Fibroblast of pulmonary artery (primary cell): ENCODE data around the gene ABCD1.
A peak's percentile ranks its signal among the peaks of the same experiment; 100 is the strongest.

Source experiments
- DNase-seq: peaks from one replicate; pipeline ENCODE4 v3.0.0-alpha.2; 2010; ENCODE audit warnings: low read depth
- H3K4me3 ChIP-seq: replicated peaks from 2 replicates; pipeline ENCODE4 v1.5.1; 2011; ENCODE audit warnings: low read depth, mild to moderate bottlenecking, control low read depth, low read length, moderate library complexity
- TF ChIP-seq, protein P1 (sequence below): IDR thresholded peaks from 2 replicates; pipeline ENCODE4 v1.5.1; 2011; ENCODE audit warnings: mild to moderate bottlenecking, control low read depth, low read length, inconsistent platforms; ENCODE audit errors: missing control alignments

The ABCD1 gene

DNA sequence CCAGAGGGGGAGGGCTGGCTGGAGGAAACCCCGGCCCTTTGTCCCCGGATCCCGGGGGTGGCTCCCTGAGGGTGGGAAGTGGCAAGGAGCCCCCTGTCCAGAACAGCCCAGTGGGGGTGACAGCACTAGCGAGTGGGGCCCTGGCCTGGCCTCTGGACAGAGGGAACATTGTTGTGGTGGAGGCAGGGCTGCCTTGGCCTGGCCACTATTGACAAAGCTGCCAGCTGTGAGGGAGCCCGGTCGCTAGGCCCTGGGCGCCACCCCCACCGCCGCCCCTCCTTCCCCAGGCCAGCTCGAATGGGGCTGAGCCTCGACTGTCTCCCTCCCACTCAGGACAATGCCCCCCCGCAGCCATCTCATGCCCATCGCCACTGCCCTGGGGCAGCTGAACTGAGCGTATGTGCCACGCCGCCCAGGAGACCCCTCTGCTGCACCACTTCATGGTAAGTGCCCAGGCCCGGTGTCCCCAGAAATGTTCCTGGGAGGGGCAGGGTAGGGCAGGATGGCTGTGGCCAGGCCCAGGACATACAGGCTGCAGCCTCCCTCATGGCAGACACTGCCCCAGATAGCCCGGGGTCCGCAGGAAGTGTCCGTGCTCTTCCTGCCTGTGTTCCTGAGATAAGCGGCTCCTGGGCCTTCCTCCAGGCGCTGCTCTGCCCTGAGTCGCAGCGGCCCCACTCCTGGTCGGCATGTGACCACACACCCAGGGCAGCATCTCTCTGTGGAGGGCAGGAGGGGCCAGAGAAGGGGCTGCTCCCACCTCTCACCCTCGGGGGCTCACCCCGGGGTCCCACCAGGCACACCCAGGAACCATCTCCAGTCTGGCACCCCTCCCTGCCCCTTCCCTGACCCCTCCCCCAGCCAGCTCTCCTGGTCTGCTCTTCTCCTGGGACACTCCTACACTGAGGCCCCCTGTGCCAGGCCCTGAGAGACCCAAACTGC lies 40.8 kb downstream of the ABCD1 start:
- peak; percentile 12 for DNase-seq
- TF ChIP-seq, protein P1, sequence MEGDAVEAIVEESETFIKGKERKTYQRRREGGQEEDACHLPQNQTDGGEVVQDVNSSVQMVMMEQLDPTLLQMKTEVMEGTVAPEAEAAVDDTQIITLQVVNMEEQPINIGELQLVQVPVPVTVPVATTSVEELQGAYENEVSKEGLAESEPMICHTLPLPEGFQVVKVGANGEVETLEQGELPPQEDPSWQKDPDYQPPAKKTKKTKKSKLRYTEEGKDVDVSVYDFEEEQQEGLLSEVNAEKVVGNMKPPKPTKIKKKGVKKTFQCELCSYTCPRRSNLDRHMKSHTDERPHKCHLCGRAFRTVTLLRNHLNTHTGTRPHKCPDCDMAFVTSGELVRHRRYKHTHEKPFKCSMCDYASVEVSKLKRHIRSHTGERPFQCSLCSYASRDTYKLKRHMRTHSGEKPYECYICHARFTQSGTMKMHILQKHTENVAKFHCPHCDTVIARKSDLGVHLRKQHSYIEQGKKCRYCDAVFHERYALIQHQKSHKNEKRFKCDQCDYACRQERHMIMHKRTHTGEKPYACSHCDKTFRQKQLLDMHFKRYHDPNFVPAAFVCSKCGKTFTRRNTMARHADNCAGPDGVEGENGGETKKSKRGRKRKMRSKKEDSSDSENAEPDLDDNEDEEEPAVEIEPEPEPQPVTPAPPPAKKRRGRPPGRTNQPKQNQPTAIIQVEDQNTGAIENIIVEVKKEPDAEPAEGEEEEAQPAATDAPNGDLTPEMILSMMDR: no peak
- peak overlapping the region; percentile 55 for H3K4me3 ChIP-seq

DNA sequence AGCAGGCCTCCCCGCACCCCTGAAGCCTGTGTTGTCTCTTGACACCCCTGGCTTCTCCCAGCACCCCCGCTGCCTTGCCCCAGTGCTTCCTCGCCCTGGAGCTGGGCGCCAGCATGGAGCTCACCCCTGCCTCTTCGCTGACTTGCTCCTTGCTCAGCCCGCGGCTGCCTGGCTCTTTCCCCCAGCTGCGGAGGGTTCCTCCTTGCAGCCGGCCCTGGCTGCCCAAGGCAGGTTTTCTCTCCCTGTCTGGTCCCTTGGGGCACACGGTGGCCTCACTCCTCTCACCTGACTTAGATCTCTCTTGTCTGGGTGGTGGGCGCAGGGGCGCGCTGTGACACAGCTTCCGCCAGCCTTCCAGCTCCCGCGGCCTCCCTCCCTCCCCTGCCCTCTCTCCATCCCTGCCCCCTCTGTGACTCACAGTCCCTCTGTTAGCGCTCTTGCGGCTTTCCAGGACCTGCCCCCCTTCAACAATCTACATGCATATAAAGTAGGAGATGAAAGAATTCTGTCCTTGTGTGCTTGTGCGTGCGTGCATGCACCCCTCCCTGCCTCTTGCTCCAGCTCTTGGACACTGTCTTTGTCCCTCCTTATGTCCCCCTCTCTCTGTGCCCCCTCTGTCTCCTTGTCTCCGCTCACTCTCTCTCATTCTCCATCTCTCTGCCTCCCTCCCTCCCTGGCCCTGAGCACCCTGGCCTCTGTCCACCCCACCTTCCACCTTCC lies 41.6 kb downstream of the ABCD1 start:
- TF ChIP-seq, protein P1: no peak
- DNase-seq: peak; percentile 63
- H3K4me3 ChIP-seq: peak overlapping the region; percentile 55

DNA sequence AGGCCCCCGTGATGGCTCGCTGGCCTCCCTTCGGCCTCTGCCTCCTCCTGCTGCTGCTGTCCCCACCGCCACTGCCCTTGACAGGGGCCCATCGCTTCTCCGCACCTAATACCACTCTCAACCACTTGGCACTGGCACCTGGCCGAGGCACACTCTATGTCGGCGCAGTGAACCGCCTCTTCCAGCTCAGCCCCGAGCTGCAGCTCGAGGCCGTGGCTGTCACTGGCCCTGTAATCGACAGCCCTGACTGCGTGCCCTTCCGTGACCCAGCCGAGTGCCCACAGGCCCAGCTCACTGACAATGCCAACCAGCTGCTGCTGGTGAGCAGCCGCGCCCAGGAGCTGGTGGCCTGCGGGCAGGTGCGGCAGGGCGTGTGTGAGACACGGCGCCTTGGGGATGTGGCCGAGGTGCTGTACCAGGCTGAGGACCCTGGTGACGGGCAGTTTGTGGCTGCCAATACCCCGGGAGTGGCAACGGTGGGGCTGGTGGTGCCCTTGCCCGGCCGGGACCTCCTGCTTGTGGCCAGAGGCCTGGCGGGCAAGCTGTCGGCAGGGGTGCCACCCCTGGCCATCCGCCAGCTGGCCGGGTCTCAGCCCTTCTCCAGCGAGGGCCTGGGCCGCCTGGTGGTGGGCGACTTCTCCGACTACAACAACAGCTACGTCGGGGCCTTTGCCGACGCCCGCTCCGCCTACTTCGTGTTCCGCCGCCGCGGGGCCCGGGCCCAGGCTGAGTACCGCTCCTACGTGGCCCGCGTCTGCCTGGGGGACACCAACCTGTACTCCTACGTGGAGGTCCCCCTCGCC lies 42.4 kb downstream of the ABCD1 start:
- TF ChIP-seq, protein P1: no peak
- no peak overlapping the region for H3K4me3 ChIP-seq
- no peak for DNase-seq

DNA sequence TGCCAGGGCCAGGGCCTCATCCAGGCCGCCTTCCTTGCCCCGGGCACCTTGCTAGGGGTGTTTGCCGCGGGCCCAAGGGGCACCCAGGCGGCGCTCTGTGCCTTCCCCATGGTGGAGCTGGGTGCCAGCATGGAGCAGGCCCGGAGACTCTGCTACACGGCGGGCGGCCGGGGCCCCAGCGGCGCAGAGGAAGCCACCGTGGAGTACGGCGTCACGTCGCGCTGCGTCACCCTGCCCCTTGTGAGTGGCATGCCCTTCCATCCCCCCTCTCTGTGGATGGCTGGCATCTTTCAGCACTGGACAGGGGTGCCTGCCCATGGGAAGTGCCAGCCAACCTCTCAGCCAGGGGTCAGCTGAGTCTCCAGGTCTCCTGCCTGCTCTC lies 43.0 kb downstream of the ABCD1 start:
- H3K4me3 ChIP-seq: no peak overlapping the region
- TF ChIP-seq, protein P1: no peak
- DNase-seq: no peak

DNA sequence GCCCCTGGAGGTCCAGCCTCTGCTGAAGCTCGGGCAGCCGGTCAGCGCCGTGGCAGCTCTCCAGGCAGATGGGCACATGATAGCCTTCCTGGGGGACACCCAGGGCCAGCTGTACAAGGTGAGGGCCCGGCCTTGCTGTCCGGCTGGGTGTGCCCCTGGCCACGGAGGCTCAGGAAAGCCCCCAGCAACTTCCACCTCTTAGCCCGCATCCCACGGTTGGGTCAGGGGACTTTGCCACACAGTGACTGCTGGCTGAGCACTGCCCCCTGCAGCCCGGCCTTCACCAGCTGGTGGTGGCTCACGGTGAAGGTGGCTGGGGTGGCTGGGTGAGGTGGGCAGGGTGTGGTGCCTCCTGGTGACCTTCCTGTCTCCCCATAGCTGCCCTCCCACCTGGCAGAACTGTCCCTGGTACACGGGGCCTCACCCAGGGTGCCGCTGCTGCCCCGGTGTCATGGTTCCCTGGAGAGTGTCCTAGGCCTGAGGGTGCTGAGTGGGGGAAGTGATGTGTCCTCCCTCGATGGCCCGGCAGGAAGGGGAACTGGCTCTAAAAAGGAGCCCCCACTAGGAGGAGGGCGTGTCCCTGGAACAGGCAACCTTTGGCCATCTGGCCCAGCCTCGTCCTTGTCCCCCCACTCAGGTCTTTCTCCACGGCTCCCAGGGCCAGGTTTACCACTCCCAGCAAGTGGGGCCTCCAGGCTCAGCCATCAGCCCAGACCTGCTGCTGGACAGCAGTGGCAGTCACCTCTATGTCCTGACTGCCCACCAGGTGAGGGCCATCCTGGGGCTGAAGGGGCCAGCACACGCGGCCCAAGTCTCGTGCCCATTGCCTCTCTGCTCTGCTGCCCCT lies 43.9 kb downstream of the ABCD1 start:
- TF ChIP-seq, protein P1: no peak
- H3K4me3 ChIP-seq: no peak overlapping the region
- no peak for DNase-seq

DNA sequence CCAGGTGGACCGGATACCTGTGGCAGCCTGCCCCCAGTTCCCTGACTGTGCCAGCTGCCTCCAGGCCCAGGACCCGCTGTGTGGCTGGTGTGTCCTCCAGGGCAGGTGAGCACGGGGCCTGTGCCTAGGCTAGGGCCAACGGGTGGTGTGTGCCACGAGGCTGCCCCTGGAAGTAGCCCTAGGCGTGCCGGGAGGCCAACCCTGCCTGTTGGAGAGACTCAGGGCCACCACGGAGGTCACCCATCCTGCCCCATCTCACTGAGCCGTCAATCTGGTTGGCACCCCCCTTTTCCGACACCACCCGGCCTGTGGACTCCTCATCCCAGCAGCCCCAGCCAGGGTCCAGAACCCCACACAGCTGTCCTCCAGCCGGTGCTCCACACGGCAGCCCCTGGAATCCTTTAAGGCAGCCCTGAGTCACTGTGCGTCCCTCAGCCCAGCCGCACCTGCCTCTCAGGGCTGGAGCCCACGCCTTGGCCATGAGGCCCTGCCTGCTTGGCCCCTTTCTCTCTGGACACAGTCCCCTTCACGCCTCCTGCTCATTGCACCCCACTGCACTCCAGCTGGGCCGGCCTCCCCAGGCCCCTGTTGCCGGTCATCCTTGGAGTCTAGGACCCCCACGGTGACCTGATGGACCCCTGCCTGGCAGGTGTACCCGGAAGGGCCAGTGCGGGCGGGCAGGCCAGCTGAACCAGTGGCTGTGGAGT lies 44.7 kb downstream of the ABCD1 start:
- TF ChIP-seq, protein P1: no peak
- DNase-seq: no peak

More for the DNA sequence above, 44.7 kb downstream of the ABCD1 start:
- no peak overlapping the region for H3K4me3 ChIP-seq
